Measurements from ENCODE around the gene TBCE. TPM values are rescaled to one million over a fixed set of nuclear protein-coding genes. Genes with fewer than 3 reads are reported as not detected.

The TBCE gene
- total RNA-seq, 1 donor from 2014 or later: 28.3 TPM

GRCh38 chr1:235442788-235443429, 75.7 kb downstream of the TBCE start:
- Mint-ChIP-seq H3K4me3 (ENCODE audit: unreplicated experiment) (no peak overlapping the region), H3K4me1 (ENCODE audit: low read depth, unreplicated experiment) (peaks cover 9% of the 10 kb centered on the region), H3K27ac (ENCODE audit: unreplicated experiment) (peak overlapping the region; percentile 91), H3K27me3 (ENCODE audit: low read depth, unreplicated experiment) (no peaks in the 10 kb centered on the region), H3K9me3 (ENCODE audit: unreplicated experiment) (no peaks in the 10 kb centered on the region), H3K36me3 (ENCODE audit: low read depth, unreplicated experiment) (peaks cover 14% of the 10 kb centered on the region)
- no peaks in the 10 kb centered on the region for H3K27me3 ChIP-seq (ENCODE audit: insufficient read depth, low read length)
- H4K20me1 ChIP-seq (ENCODE audit: insufficient read depth, low read length): no peaks in the 10 kb centered on the region
- peak overlapping the region; percentile 71 for H3K27ac ChIP-seq (ENCODE audit: low read depth, low read length)
- TF ChIP-seq EZH2 (IDR thresholded peaks at IDR 0.05; ENCODE audit: insufficient read depth, low read length): no peak
- TF ChIP-seq CTCF (IDR thresholded peaks at IDR 0.05; ENCODE audit: insufficient read depth, low read depth, low read length): no peak
- no peaks in the 10 kb centered on the region for H3K79me2 ChIP-seq (ENCODE audit: insufficient read depth, low read length)
- peak overlapping the region; percentile 19 for H3K4me2 ChIP-seq (ENCODE audit: low read length)
- no peak for FAIRE-seq
- H3K36me3 ChIP-seq (ENCODE audit: insufficient read depth, low read length): peaks cover 51% of the 10 kb centered on the region
- H2AFZ ChIP-seq (ENCODE audit: low read depth, low read length): no peak overlapping the region
- H3K9ac ChIP-seq (ENCODE audit: low read length): peak overlapping the region; percentile 51
- no peak overlapping the region for H3K4me3 ChIP-seq (ENCODE audit: insufficient read depth, low read depth, low read length)
- peak; percentile 76 for DNase-seq (ENCODE audit: low read depth)
- peaks cover 5% of the 10 kb centered on the region for H3K4me1 ChIP-seq (ENCODE audit: insufficient read depth, low read length)
- no peaks in the 10 kb centered on the region for H3K9me3 ChIP-seq (ENCODE audit: insufficient read depth, low read depth, low read length)

- Histone ChIP-seq H3K36me3 (ENCODE audit: insufficient read depth, low read length) (peaks cover 62% of the 10 kb centered on the region), H3K79me2 (ENCODE audit: insufficient read depth, low read length) (no peaks in the 10 kb centered on the region), H3K27ac (ENCODE audit: low read depth, low read length) (no peak overlapping the region), H3K4me1 (ENCODE audit: insufficient read depth, low read length) (no peaks in the 10 kb centered on the region), H3K9me3 (ENCODE audit: insufficient read depth, low read depth, low read length) (no peaks in the 10 kb centered on the region), H3K27me3 (ENCODE audit: insufficient read depth, low read length) (no peaks in the 10 kb centered on the region), H3K4me3 (ENCODE audit: insufficient read depth, low read depth, low read length) (no peak overlapping the region), H3K4me2 (ENCODE audit: low read length) (no peak overlapping the region), H2AFZ (ENCODE audit: low read depth, low read length) (no peak overlapping the region), H3K9ac (ENCODE audit: low read length) (no peak overlapping the region), H4K20me1 (ENCODE audit: insufficient read depth, low read length) (no peaks in the 10 kb centered on the region)
- H3K4me1 Mint-ChIP-seq (ENCODE audit: low read depth, unreplicated experiment): peaks cover 17% of the 10 kb centered on the region
- no peak for DNase-seq (ENCODE audit: low read depth)
- TF ChIP-seq CTCF (IDR thresholded peaks at IDR 0.05; ENCODE audit: insufficient read depth, low read depth, low read length): no peak
- no peak for TF ChIP-seq EZH2 (IDR thresholded peaks at IDR 0.05; ENCODE audit: insufficient read depth, low read length)
- no peak overlapping the region for H3K27ac Mint-ChIP-seq (ENCODE audit: unreplicated experiment)
- no peak for FAIRE-seq
- peaks cover 13% of the 10 kb centered on the region for H3K36me3 Mint-ChIP-seq (ENCODE audit: low read depth, unreplicated experiment)
- no peaks in the 10 kb centered on the region for H3K9me3 Mint-ChIP-seq (ENCODE audit: unreplicated experiment)
- H3K27me3 Mint-ChIP-seq (ENCODE audit: low read depth, unreplicated experiment): no peaks in the 10 kb centered on the region
- H3K4me3 Mint-ChIP-seq (ENCODE audit: unreplicated experiment): no peak overlapping the region
Observed at GRCh38 chr1:235448616-235449015, 81.4 kb downstream of the TBCE start.

GRCh38 chr1:235450433-235450832, 83.2 kb downstream of the TBCE start:
- no peak overlapping the region for H3K4me3 Mint-ChIP-seq (ENCODE audit: unreplicated experiment)
- Histone ChIP-seq H2AFZ (ENCODE audit: low read depth, low read length) (no peak overlapping the region), H3K4me1 (ENCODE audit: insufficient read depth, low read length) (no peaks in the 10 kb centered on the region), H3K4me2 (ENCODE audit: low read length) (no peak overlapping the region), H3K9me3 (ENCODE audit: insufficient read depth, low read depth, low read length) (no peaks in the 10 kb centered on the region), H3K27ac (ENCODE audit: low read depth, low read length) (no peak overlapping the region), H3K36me3 (ENCODE audit: insufficient read depth, low read length) (peaks cover 50% of the 10 kb centered on the region), H3K9ac (ENCODE audit: low read length) (no peak overlapping the region), H3K27me3 (ENCODE audit: insufficient read depth, low read length) (no peaks in the 10 kb centered on the region), H4K20me1 (ENCODE audit: insufficient read depth, low read length) (no peaks in the 10 kb centered on the region), H3K4me3 (ENCODE audit: insufficient read depth, low read depth, low read length) (no peak overlapping the region), H3K79me2 (ENCODE audit: insufficient read depth, low read length) (no peaks in the 10 kb centered on the region)
- H3K36me3 Mint-ChIP-seq (ENCODE audit: low read depth, unreplicated experiment): peaks cover 15% of the 10 kb centered on the region
- H3K27ac Mint-ChIP-seq (ENCODE audit: unreplicated experiment): peak overlapping the region; percentile 85
- FAIRE-seq: no peak
- H3K9me3 Mint-ChIP-seq (ENCODE audit: unreplicated experiment): no peaks in the 10 kb centered on the region
- no peaks in the 10 kb centered on the region for H3K27me3 Mint-ChIP-seq (ENCODE audit: low read depth, unreplicated experiment)
- DNase-seq (ENCODE audit: low read depth): no peak
- peaks cover 17% of the 10 kb centered on the region for H3K4me1 Mint-ChIP-seq (ENCODE audit: low read depth, unreplicated experiment)
- TF ChIP-seq EZH2 (IDR thresholded peaks at IDR 0.05; ENCODE audit: insufficient read depth, low read length) (no peak), CTCF (IDR thresholded peaks at IDR 0.05; ENCODE audit: insufficient read depth, low read depth, low read length) (no peak)

Data from astrocyte (in vitro differentiated cells and primary cell).